ENCODE results near the gene SYS1.
"Not testable (repeated sequence)": the region's sequence is repeated elsewhere in the genome, so short reads cannot be mapped to it uniquely, and the experiment has no call there.

Gene SYS1

GRCh38 chr20:45340236-45340847 lies 22.6 kb upstream of the SYS1 start:
- no peak for DNase-seq

- DNase-seq, result no peak
Observed at GRCh38 chr20:45340951-45341350, 22.0 kb upstream of the SYS1 start.

- DNase-seq, result no peak
Observed at GRCh38 chr20:45341579-45341938, 21.4 kb upstream of the SYS1 start.

GRCh38 chr20:45341939-45342854 lies 20.8 kb upstream of the SYS1 start:
- no peak for DNase-seq

- DNase-seq, result no peak
Observed at GRCh38 chr20:45342855-45343531, 20.0 kb upstream of the SYS1 start.

GRCh38 chr20:45343532-45344167 lies 19.3 kb upstream of the SYS1 start:
- no peak for DNase-seq

- no peak for DNase-seq
Observed at GRCh38 chr20:45344168-45344860, 18.6 kb upstream of the SYS1 start.

GRCh38 chr20:45345104-45345936 lies 17.6 kb upstream of the SYS1 start:
- no peak for DNase-seq

GRCh38 chr20:45346291-45346718 lies 16.7 kb upstream of the SYS1 start:
- DNase-seq, result no peak

GRCh38 chr20:45346851-45347250 lies 16.1 kb upstream of the SYS1 start:
- DNase-seq, result no peak

- DNase-seq, result no peak
Observed at GRCh38 chr20:45347297-45347935, 15.5 kb upstream of the SYS1 start.

GRCh38 chr20:45347936-45348778 lies 14.8 kb upstream of the SYS1 start, which contains the start of gene SDC4:
TSS of gene SDC4 (minus strand) at chr20:45348424. CDS start at chr20:45348384, 40 bp downstream.
- peak; percentile 40 for DNase-seq

GRCh38 chr20:45350217-45350616 lies 12.7 kb upstream of the SYS1 start:
- DNase-seq, result no peak

GRCh38 chr20:45350795-45351194 lies 12.2 kb upstream of the SYS1 start:
- not testable (repeated sequence) for DNase-seq

- no peak for DNase-seq
Observed at GRCh38 chr20:45352729-45353128, 10.2 kb upstream of the SYS1 start.

GRCh38 chr20:45353746-45354145 lies 9.2 kb upstream of the SYS1 start:
- DNase-seq, result no peak

GRCh38 chr20:45354423-45355208 lies 8.3 kb upstream of the SYS1 start:
- DNase-seq, result no peak

- DNase-seq, result no peak
Observed at GRCh38 chr20:45355209-45356084, 7.5 kb upstream of the SYS1 start.

All from effector CD8-positive, alpha-beta T cell (primary cell).